ENCODE results near the gene MAN1B1. TPM values are rescaled to one million over a fixed set of nuclear protein-coding genes. Genes with fewer than 3 reads are reported as not detected.
A peak's percentile ranks its signal among the peaks of the same experiment; 100 is the strongest.
"Not testable (repeated sequence)": the region's sequence is repeated elsewhere in the genome, so short reads cannot be mapped to it uniquely, and the experiment has no call there.

Gene MAN1B1
- total and polyA plus RNA-seq, 7 experiments from 2014 or later: 36.0 to 74.2 (median 64.7) TPM

GRCh38 chr9:137056739-137057415 is 29.9 kb upstream of the MAN1B1 start:
- Histone ChIP-seq H3K27me3 (ENCODE audit: control insufficient read depth in 2 of 2, insufficient read depth in 2 of 2, low read length in 2 of 2) (peaks cover 0 to 8% of the 10 kb centered on the region in 2 donors), H3K4me3 (ENCODE audit: low read length) (no peak overlapping the region), H3K27ac (ENCODE audit: low read depth, low read length) (no peak overlapping the region), H3K36me3 (ENCODE audit: control insufficient read depth in 2 of 3, insufficient read depth in 3 of 3, low read length in 3 of 3) (no peaks in the 10 kb centered on the region), H3K9me3 (ENCODE audit: control insufficient read depth in 2 of 3, low read length in 3 of 3) (no peaks in the 10 kb centered on the region), H3K4me1 (ENCODE audit: control insufficient read depth in 2 of 2, insufficient read depth in 2 of 2, low read length in 2 of 2) (peaks cover 4 to 8% of the 10 kb centered on the region in 2 donors)
- peaks cover 0 to 24% (median 0%) of the 10 kb centered on the region in 5 donors for H3K27me3 Mint-ChIP-seq
- intact Hi-C loops (cut with micrococcal nuclease): no loop called here
- peak overlapping the region in 1 of 9 donors; percentile 13 for H3K27ac Mint-ChIP-seq
- POLR2A ChIA-PET: interaction anchor here (0.5 to 0.6 kb wide), 2 partner anchors 20 to 329 kb away, joined by 3 to 4 read pairs; no protein-coding TSS in a partner anchor
- no peaks in the 10 kb centered on the region for H3K9me3 Mint-ChIP-seq
- peaks cover 0 to 2% (median 0%) of the 10 kb centered on the region in 7 donors for H3K4me1 Mint-ChIP-seq
- no peaks in the 10 kb centered on the region for H3K36me3 Mint-ChIP-seq
- ATAC-seq (no peak), DNase-seq (no peak)
- CTCF ChIA-PET: no interaction called here
- no peak overlapping the region for H3K4me3 Mint-ChIP-seq

DNA sequence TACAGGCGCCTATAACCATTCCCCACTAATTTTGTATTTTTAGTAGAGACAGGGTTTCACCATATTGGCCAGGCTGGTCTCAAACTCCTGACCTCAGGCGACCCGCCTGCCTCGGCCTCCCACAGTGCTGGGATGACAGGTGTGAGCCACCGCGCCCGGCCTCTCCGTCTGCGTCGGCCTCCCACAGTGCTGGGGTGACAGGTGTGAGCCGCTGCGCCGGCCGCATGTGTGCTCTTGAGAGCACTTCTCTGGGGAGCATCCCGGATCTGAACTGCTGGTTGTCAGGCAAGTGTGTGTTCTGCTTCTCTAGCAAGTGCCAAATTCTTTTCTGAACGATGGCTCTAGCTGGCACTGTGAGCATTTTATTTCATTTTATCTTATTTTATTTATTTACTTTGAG is 29.2 kb upstream of the MAN1B1 start:
- CTCF ChIA-PET: no interaction called here
- Histone ChIP-seq H3K4me1 (ENCODE audit: control insufficient read depth in 2 of 2, insufficient read depth in 2 of 2, low read length in 2 of 2) (peaks cover 4 to 8% of the 10 kb centered on the region in 2 donors), H3K27me3 (ENCODE audit: control insufficient read depth in 2 of 2, insufficient read depth in 2 of 2, low read length in 2 of 2) (peaks cover 0 to 6% of the 10 kb centered on the region in 2 donors), H3K9me3 (ENCODE audit: control insufficient read depth in 2 of 3, low read length in 3 of 3) (no peaks in the 10 kb centered on the region), H3K36me3 (ENCODE audit: control insufficient read depth in 2 of 3, insufficient read depth in 3 of 3, low read length in 3 of 3) (no peaks in the 10 kb centered on the region), H3K27ac (ENCODE audit: low read depth, low read length) (no peak overlapping the region), H3K4me3 (ENCODE audit: low read length) (no peak overlapping the region)
- Mint-ChIP-seq H3K4me1 (peaks cover 0 to 2% (median 0%) of the 10 kb centered on the region in 7 donors), H3K4me3 (no peak overlapping the region), H3K27ac (no peak overlapping the region), H3K9me3 (no peaks in the 10 kb centered on the region), H3K36me3 (no peaks in the 10 kb centered on the region), H3K27me3 (peaks cover 0 to 18% (median 0%) of the 10 kb centered on the region in 5 donors)
- intact Hi-C loops (cut with micrococcal nuclease): no loop called here
- no peak for ATAC-seq
- POLR2A ChIA-PET: no interaction called here
- DNase-seq: no peak

GRCh38 chr9:137058521-137059234 is 28.1 kb upstream of the MAN1B1 start:
- ChIA-PET POLR2A (interaction anchor here (1.1 kb wide), 1 partner anchor 12 kb away, joined by 4 read pairs; no protein-coding TSS in a partner anchor), CTCF (interaction anchor here (0.6 kb wide), 1 partner anchor 76 kb away, joined by 3 read pairs; no protein-coding TSS in a partner anchor)
- no peak overlapping the region for H3K4me3 Mint-ChIP-seq
- peaks cover 0 to 2% (median 0%) of the 10 kb centered on the region in 7 donors for H3K4me1 Mint-ChIP-seq
- Histone ChIP-seq H3K36me3 (ENCODE audit: control insufficient read depth in 2 of 3, insufficient read depth in 3 of 3, low read length in 3 of 3) (no peaks in the 10 kb centered on the region), H3K27ac (ENCODE audit: low read depth, low read length) (no peak overlapping the region), H3K4me1 (ENCODE audit: control insufficient read depth in 2 of 2, insufficient read depth in 2 of 2, low read length in 2 of 2) (no peaks in the 10 kb centered on the region), H3K9me3 (ENCODE audit: control insufficient read depth in 2 of 3, low read length in 3 of 3) (no peaks in the 10 kb centered on the region), H3K4me3 (ENCODE audit: low read length) (no peak overlapping the region), H3K27me3 (ENCODE audit: control insufficient read depth in 2 of 2, insufficient read depth in 2 of 2, low read length in 2 of 2) (no peaks in the 10 kb centered on the region)
- peaks cover 0 to 13% (median 0%) of the 10 kb centered on the region in 5 donors for H3K27me3 Mint-ChIP-seq
- intact Hi-C loops (cut with micrococcal nuclease): no loop called here
- H3K36me3 Mint-ChIP-seq: no peaks in the 10 kb centered on the region
- ATAC-seq: no peak
- H3K9me3 Mint-ChIP-seq: no peaks in the 10 kb centered on the region
- no peak for DNase-seq
- H3K27ac Mint-ChIP-seq: no peak overlapping the region

- CTCF ChIA-PET: interaction anchor here (2.5 kb wide), 1 partner anchor 16 kb away, joined by 11 read pairs; no protein-coding TSS in a partner anchor
- H3K4me1 ChIP-seq (ENCODE audit: control insufficient read depth in 2 of 2, insufficient read depth in 2 of 2, low read length in 2 of 2): no peaks in the 10 kb centered on the region
- Mint-ChIP-seq H3K4me3 (no peak overlapping the region), H3K27ac (no peak overlapping the region), H3K4me1 (peaks cover 0 to 3% (median 0%) of the 10 kb centered on the region in 7 donors), H3K27me3 (no peaks in the 10 kb centered on the region), H3K9me3 (no peaks in the 10 kb centered on the region), H3K36me3 (peaks cover 0 to 4% (median 0%) of the 10 kb centered on the region in 5 donors)
- intact Hi-C loops (cut with micrococcal nuclease): loop anchor here in 1 of 2 donors (10.0 kb wide), 1 partner anchor 278 kb away; no protein-coding TSS in a partner anchor
- no peak overlapping the region for H3K27ac ChIP-seq (ENCODE audit: low read depth, low read length)
- no peaks in the 10 kb centered on the region for H3K9me3 ChIP-seq (ENCODE audit: control insufficient read depth in 2 of 3, low read length in 3 of 3)
- DNase-seq: no peak
- POLR2A ChIA-PET: no interaction called here
- H3K4me3 ChIP-seq (ENCODE audit: low read length): no peak overlapping the region
- no peak for ATAC-seq
- no peaks in the 10 kb centered on the region for H3K36me3 ChIP-seq (ENCODE audit: control insufficient read depth in 2 of 3, insufficient read depth in 3 of 3, low read length in 3 of 3)
- no peaks in the 10 kb centered on the region for H3K27me3 ChIP-seq (ENCODE audit: control insufficient read depth in 2 of 2, insufficient read depth in 2 of 2, low read length in 2 of 2)
These were observed 24.4 kb upstream of the MAN1B1 start for GRCh38 chr9:137062384-137062783.

GRCh38 chr9:137062798-137063197 is 24.0 kb upstream of the MAN1B1 start:
- H3K27ac Mint-ChIP-seq; H3K4me1 Mint-ChIP-seq; ATAC-seq; H3K36me3 ChIP-seq (ENCODE audit: control insufficient read depth in 2 of 3, insufficient read depth in 3 of 3, low read length in 3 of 3); POLR2A ChIA-PET; H3K27ac ChIP-seq (ENCODE audit: low read depth, low read length); H3K4me1 ChIP-seq (ENCODE audit: control insufficient read depth in 2 of 2, insufficient read depth in 2 of 2, low read length in 2 of 2); H3K9me3 Mint-ChIP-seq; H3K27me3 ChIP-seq (ENCODE audit: control insufficient read depth in 2 of 2, insufficient read depth in 2 of 2, low read length in 2 of 2); DNase-seq; H3K9me3 ChIP-seq (ENCODE audit: control insufficient read depth in 2 of 3, low read length in 3 of 3); H3K4me3 Mint-ChIP-seq; H3K4me3 ChIP-seq (ENCODE audit: low read length); H3K27me3 Mint-ChIP-seq; H3K36me3 Mint-ChIP-seq: not testable (repeated sequence)
- intact Hi-C loops (cut with micrococcal nuclease): loop anchor here in 1 of 2 donors (10.0 kb wide), 1 partner anchor 278 kb away; no protein-coding TSS in a partner anchor
- CTCF ChIA-PET: interaction anchor here (2.5 kb wide), 1 partner anchor 16 kb away, joined by 11 read pairs; no protein-coding TSS in a partner anchor

DNA sequence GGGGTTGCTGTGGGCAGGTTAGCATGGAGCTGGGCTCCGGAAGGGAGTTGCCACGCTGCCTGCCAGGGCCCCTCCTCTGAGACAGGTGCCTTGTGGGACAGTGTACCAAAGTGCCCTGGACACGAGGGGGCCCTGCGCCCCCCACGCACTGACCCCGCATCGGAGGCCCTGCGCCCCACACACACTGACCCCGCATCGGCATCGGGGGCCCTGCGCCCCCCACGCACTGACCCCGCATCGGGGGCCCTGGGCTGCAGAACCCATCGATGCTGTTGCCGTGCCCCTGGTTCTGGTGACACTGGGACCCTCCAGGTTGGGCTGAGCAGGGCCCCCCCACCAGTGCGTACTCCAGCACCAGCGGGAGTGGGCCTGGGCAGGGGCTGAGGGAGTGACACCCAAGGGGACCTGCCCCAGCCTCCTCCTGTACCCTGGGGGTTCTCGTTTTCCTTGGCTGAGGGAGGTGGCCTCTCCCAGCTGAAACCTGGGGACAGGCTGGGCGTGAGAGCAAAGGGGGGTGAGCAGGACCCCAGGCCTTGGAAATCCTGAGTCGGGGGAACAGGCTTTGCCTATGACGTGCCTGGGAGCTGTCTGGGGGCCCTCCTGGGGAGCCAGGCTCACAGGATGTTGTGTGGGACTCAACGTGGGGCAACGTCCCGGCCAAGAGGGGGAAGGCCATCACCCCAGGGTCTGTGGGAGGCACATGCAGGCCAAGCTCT is 23.3 kb upstream of the MAN1B1 start:
- H3K4me1 Mint-ChIP-seq: peaks cover 4 to 11% (median 5%) of the 10 kb centered on the region in 7 donors
- intact Hi-C loops (cut with micrococcal nuclease): loop anchor here (1.0 to 10.0 kb wide), 2 partner anchors 276 to 279 kb away; no protein-coding TSS in a partner anchor
- H3K9me3 Mint-ChIP-seq: no peaks in the 10 kb centered on the region

More for the DNA sequence above, 23.3 kb upstream of the MAN1B1 start:
- H3K36me3 Mint-ChIP-seq: peaks cover 0 to 4% (median 0%) of the 10 kb centered on the region in 5 donors
- no peak overlapping the region for H3K4me3 Mint-ChIP-seq
- H3K9me3 ChIP-seq (ENCODE audit: control insufficient read depth in 2 of 3, low read length in 3 of 3): no peaks in the 10 kb centered on the region
- POLR2A ChIA-PET: interaction anchor here (0.6 to 1.3 kb wide), 3 partner anchors 23 to 177 kb away, joined by 3 read pairs; partner anchors contain the start of genes MAN1B1 and TUBB4B
- H3K27me3 ChIP-seq (ENCODE audit: control insufficient read depth in 2 of 2, insufficient read depth in 2 of 2, low read length in 2 of 2): no peaks in the 10 kb centered on the region
- no peak overlapping the region for H3K27ac ChIP-seq (ENCODE audit: low read depth, low read length)
- no peaks in the 10 kb centered on the region for H3K36me3 ChIP-seq (ENCODE audit: control insufficient read depth in 2 of 3, insufficient read depth in 3 of 3, low read length in 3 of 3)
- ATAC-seq (no peak), DNase-seq (no peak)
- H3K4me1 ChIP-seq (ENCODE audit: control insufficient read depth in 2 of 2, insufficient read depth in 2 of 2, low read length in 2 of 2): peaks cover 0 to 3% of the 10 kb centered on the region in 2 donors
- CTCF ChIA-PET: interaction anchor here (0.5 to 2.5 kb wide), 4 partner anchors 14 to 292 kb away, joined by 3 to 11 read pairs (median 7); partner anchors contain the start of genes MAN1B1 and UAP1L1
- H3K27ac Mint-ChIP-seq: no peak overlapping the region
- no peak overlapping the region for H3K4me3 ChIP-seq (ENCODE audit: low read length)
- H3K27me3 Mint-ChIP-seq: no peaks in the 10 kb centered on the region
